Spleen (tissue), 7 donors: Measurements from ENCODE around the gene CFAP107.
"Not testable (repeated sequence)": the region's sequence is repeated elsewhere in the genome, so short reads cannot be mapped to it uniquely, and the experiment has no call there.

Experiments used
- CTCF ChIP-seq, 11 experiments: fragments of 200-600 bp in 7 of 11; fragments of 450-650 bp in 4 of 11; sonication (generic) in 4 of 11; IDR thresholded peaks in 8 of 11; conservative IDR thresholded peaks in 3 of 11; 1 replicate in 7 of 11; 2 replicates in 4 of 11; pipeline versions ENCODE4 v1.4.0 to v1.8.0; 2016 to 2021; ENCODE audit warnings: antibody characterized with exemption in 11 of 11, inconsistent platforms in 4 of 11, mild to moderate bottlenecking in 1 of 11
- POLR2A ChIP-seq, 3 donors: fragments of 450-650 bp; IDR thresholded peaks; one replicate each; pipeline ENCODE4 v1.5.1; 2017; ENCODE audit warnings: antibody characterized with exemption in 3 of 3, mild to moderate bottlenecking in 1 of 3
- POLR2AphosphoS5 ChIP-seq, 3 donors: sonication (generic); formaldehyde crosslinking; IDR thresholded peaks; one replicate each; pipeline ENCODE4 v1.5.1; 2017; ENCODE audit warnings: antibody characterized with exemption in 3 of 3
- donor health status: DM: no; HTN: no; CAD: no; lungs with moderate emphysema.
- donor health status: DM: no; HTN: no; CAD: no.
- donor health status: DM: no; HTN: no; CAD: no.

GRCh38 chr1:12784729-12785128 lies 38.7 kb downstream of the CFAP107 start:
- not testable (repeated sequence) for TF ChIP-seq POLR2AphosphoS5 (IDR thresholded peaks at IDR 0.05); CTCF (IDR thresholded peaks at IDR 0.05 in 8 of 11, conservative IDR thresholded peaks at IDR 0.05 in 3 of 11); POLR2A (IDR thresholded peaks at IDR 0.05)
